Glutamatergic neuron (in vitro differentiated cells): ENCODE measurements around the gene PLA2G2A. TPM values are rescaled to one million over a fixed set of nuclear protein-coding genes. Genes with fewer than 3 reads are reported as not detected.

Experiments
- DNase-seq: peaks from one replicate; pipeline ENCODE4 v3.0.0; 2022
- H3K27ac Mint-ChIP-seq: one replicate; pipeline ENCODE4 v1.8.0; 2020; ENCODE audit warnings: mild to moderate bottlenecking, mixed read lengths, inconsistent platforms; ENCODE audit not compliant: unreplicated experiment
- H3K27me3 Mint-ChIP-seq: one replicate; pipeline ENCODE4 v1.8.0; 2020; ENCODE audit warnings: mild to moderate bottlenecking, moderate library complexity, mixed read lengths, inconsistent platforms; ENCODE audit not compliant: unreplicated experiment
- H3K36me3 Mint-ChIP-seq: one replicate; pipeline ENCODE4 v1.8.0; 2020; ENCODE audit warnings: mild to moderate bottlenecking, mixed read lengths, inconsistent platforms; ENCODE audit not compliant: unreplicated experiment
- H3K4me1 Mint-ChIP-seq: one replicate; pipeline ENCODE4 v1.8.0; 2020; ENCODE audit warnings: mild to moderate bottlenecking, low read depth, mixed read lengths, inconsistent platforms; ENCODE audit not compliant: unreplicated experiment
- H3K4me3 Mint-ChIP-seq: one replicate; pipeline ENCODE4 v1.8.0; 2020; ENCODE audit warnings: mild to moderate bottlenecking, mixed read lengths, inconsistent platforms; ENCODE audit not compliant: unreplicated experiment
- H3K9me3 Mint-ChIP-seq: one replicate; pipeline ENCODE4 v1.8.0; 2020; ENCODE audit warnings: mild to moderate bottlenecking, moderate library complexity, mixed read lengths, inconsistent platforms; ENCODE audit not compliant: unreplicated experiment
- CTCF ChIP-seq: fragments of 200-600 bp; sonication (generic); IDR thresholded peaks from one replicate; pipeline ENCODE4 v1.5.0; 2021; ENCODE audit not compliant: partially characterized antibody, unreplicated experiment
- total RNA-seq: library from RNA; stranded (reverse); fragmentation: NEBNext Ultra II Directional; extraction: Animal tissue kit (Norgen Biotek cat#: 25700); gene quantifications from one replicate; pipeline ENCODE4 v1.2.1, GENCODE V29; 2021; ENCODE audit not compliant: unreplicated experiment

The PLA2G2A gene
- total RNA-seq, 1 donor from 2014 or later, result not detected

DNA sequence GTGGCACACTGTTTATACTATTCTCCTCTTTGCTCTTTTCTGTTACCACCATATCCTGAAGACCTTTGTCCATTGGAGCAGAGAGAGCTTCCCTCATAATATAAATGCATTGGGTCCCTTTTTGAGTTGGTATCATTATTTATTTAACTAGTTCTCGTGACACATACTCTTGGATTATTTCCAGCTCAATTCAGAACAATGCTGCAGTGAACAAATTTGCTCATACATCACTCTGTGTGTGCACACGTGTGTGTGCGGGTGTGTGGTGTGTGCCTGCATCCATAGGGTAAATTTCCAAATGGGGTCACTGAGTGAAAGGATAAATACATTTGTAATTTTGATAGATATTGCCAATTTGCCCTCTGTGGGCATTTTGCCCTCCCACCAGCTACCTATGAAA is 5.8 kb downstream of the PLA2G2A start:
- no peaks in the 10 kb centered on the region for H3K9me3 Mint-ChIP-seq
- no peaks in the 10 kb centered on the region for H3K4me1 Mint-ChIP-seq
- H3K27me3 Mint-ChIP-seq, result no peaks in the 10 kb centered on the region
- no peak overlapping the region for H3K4me3 Mint-ChIP-seq
- H3K27ac Mint-ChIP-seq, result no peak overlapping the region
- no peaks in the 10 kb centered on the region for H3K36me3 Mint-ChIP-seq
- no peak for DNase-seq
- TF ChIP-seq CTCF, result no peak

GRCh38 chr1:19971664-19972063 is 7.8 kb downstream of the PLA2G2A start:
- H3K36me3 Mint-ChIP-seq, result no peaks in the 10 kb centered on the region
- DNase-seq, result no peak
- H3K27me3 Mint-ChIP-seq, result no peaks in the 10 kb centered on the region
- peaks cover 2% of the 10 kb centered on the region for H3K4me1 Mint-ChIP-seq
- no peak for TF ChIP-seq CTCF
- H3K4me3 Mint-ChIP-seq, result no peak overlapping the region
- H3K27ac Mint-ChIP-seq, result no peak overlapping the region
- no peaks in the 10 kb centered on the region for H3K9me3 Mint-ChIP-seq

- H3K27me3 Mint-ChIP-seq, result no peaks in the 10 kb centered on the region
- no peak overlapping the region for H3K27ac Mint-ChIP-seq
- peaks cover 2% of the 10 kb centered on the region for H3K9me3 Mint-ChIP-seq
- DNase-seq, result no peak
- H3K36me3 Mint-ChIP-seq, result peaks cover 4% of the 10 kb centered on the region
- no peak overlapping the region for H3K4me3 Mint-ChIP-seq
- H3K4me1 Mint-ChIP-seq, result peaks cover 2% of the 10 kb centered on the region
- no peak for TF ChIP-seq CTCF
These were observed 9.3 kb downstream of the PLA2G2A start for GRCh38 chr1:19969898-19970660.

DNA sequence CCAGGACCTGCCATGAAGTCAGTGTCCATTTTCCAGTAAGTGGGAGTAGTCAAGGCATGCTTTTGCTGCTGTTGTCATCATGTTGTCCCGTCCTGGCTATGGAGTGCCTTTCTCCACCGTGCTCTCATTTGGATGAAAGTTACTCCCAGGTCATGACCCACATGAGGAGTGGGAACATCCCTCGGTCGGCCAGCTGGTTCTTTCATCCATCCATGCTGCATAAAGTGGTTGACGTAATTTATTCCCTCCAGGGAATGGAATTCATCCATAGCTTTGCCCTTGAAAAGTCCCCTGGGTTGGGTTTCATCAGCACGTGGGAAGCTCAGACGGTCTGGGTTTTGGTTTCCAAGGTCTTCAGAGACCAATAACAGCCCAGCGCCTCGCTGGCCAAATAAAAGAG is 11.6 kb downstream of the PLA2G2A start:
- DNase-seq, result no peak
- Mint-ChIP-seq H3K36me3 (peaks cover 18% of the 10 kb centered on the region), H3K27me3 (peaks cover 2% of the 10 kb centered on the region), H3K4me1 (peaks cover 2% of the 10 kb centered on the region), H3K27ac (no peak overlapping the region), H3K9me3 (peaks cover 6% of the 10 kb centered on the region), H3K4me3 (no peak overlapping the region)
- no peak for TF ChIP-seq CTCF

DNA sequence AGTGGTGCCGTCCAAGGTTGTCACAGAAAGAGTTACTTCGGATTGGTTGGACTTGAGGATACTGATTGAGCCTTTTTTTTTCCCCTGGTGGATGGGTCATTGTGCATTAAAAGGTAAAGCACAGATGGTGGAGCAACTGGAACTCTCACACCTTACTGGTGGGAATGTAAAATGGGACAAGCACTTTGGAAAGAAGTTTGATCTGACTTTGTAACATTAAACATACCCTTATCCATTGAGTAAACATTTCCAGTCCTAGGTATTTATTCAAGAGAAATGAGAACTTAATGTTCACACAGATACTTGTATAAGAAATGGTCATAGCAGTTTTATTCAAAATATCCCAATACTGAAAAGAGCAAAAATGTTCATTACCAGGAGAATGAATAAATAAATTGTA is 14.9 kb downstream of the PLA2G2A start:
- no peak overlapping the region for H3K4me3 Mint-ChIP-seq
- H3K27ac Mint-ChIP-seq, result no peak overlapping the region
- H3K4me1 Mint-ChIP-seq, result peaks cover 2% of the 10 kb centered on the region
- no peak for DNase-seq
- H3K36me3 Mint-ChIP-seq, result peaks cover 25% of the 10 kb centered on the region
- peaks cover 7% of the 10 kb centered on the region for H3K9me3 Mint-ChIP-seq
- peaks cover 2% of the 10 kb centered on the region for H3K27me3 Mint-ChIP-seq
- TF ChIP-seq CTCF, result no peak
